OCI-LY7 (cell line): Measurements from ENCODE around the gene DET1. TPM values are rescaled to one million over a fixed set of nuclear protein-coding genes. Genes with fewer than 3 reads are reported as not detected.

Experiments used
- BruUV-seq: library from RNA; stranded (reverse); fragments of 400-500 nt; replicated peaks from 2 replicates; lab custom pipeline; 2021; lab: Mats Ljungman, UMichigan
- CTCF ChIA-PET: fragments of 300-600 bp; sonication (Branson Sonifier 250); formaldehyde crosslinking; loops from one replicate; lab custom pipeline; 2022; ENCODE audit warnings: antibody characterized with exemption; ENCODE audit not compliant: unreplicated experiment; lab: Charles Lee
- POLR2A ChIA-PET: fragments of 300-600 bp; sonication (Branson Sonifier 250); formaldehyde crosslinking; loops from one replicate; lab custom pipeline; 2022; ENCODE audit warnings: antibody characterized with exemption; lab: Charles Lee
- DNase-seq: peaks from one replicate; pipeline ENCODE4 v3.0.0-alpha.2; 2015; ENCODE audit warnings: low spot score
- H2AFZ ChIP-seq: fragments of 200-600 bp; sonication (generic), shearing (Covaris generic); 2 replicates; pipeline ENCODE4 v1.6.1; 2014; ENCODE audit warnings: mild to moderate bottlenecking, antibody characterized with exemption, low read length, moderate library complexity
- H3K27ac ChIP-seq: fragments of 200-600 bp; sonication (generic); 2 replicates; pipeline ENCODE4 v1.5.1; 2014; ENCODE audit warnings: mixed run types, low read depth, mild to moderate bottlenecking, moderate library complexity, low read length, inconsistent platforms; ENCODE audit not compliant: poor library complexity, severe bottlenecking
- H3K36me3 ChIP-seq: fragments of 200-600 bp; sonication (generic); 2 replicates; pipeline ENCODE4 v1.6.1; 2014; ENCODE audit warnings: mild to moderate bottlenecking, antibody characterized with exemption, low read length, moderate library complexity, mixed read lengths; ENCODE audit not compliant: insufficient read depth
- H3K4me1 ChIP-seq: fragments of 200-600 bp; sonication (generic); 2 replicates; pipeline ENCODE4 v1.5.1; 2014; ENCODE audit warnings: mild to moderate bottlenecking, low read length; ENCODE audit not compliant: insufficient read depth, poor library complexity, severe bottlenecking
- H3K4me2 ChIP-seq: fragments of 200-600 bp; sonication (generic); 2 replicates; pipeline ENCODE4 v1.6.1; 2014; ENCODE audit warnings: mild to moderate bottlenecking, low read length
- H3K4me3 ChIP-seq: fragments of 200-600 bp; sonication (generic); 2 replicates; pipeline ENCODE4 v1.5.1; 2014; ENCODE audit warnings: mild to moderate bottlenecking, low read depth, low read length; ENCODE audit not compliant: poor library complexity, severe bottlenecking
- H3K79me2 ChIP-seq: fragments of 200-600 bp; sonication (generic); 2 replicates; pipeline ENCODE4 v1.6.1; 2016; ENCODE audit warnings: low read depth, mild to moderate bottlenecking, low read length, moderate library complexity, mixed read lengths; ENCODE audit not compliant: insufficient read depth
- H3K9me2 ChIP-seq: fragments of 200-600 bp; sonication (generic); 2 replicates; pipeline ENCODE4 v1.6.1; 2016; ENCODE audit warnings: mild to moderate bottlenecking, low read length, mixed read lengths; ENCODE audit not compliant: insufficient read depth
- H3K9me3 ChIP-seq: fragments of 200-600 bp; sonication (generic); 2 replicates; pipeline ENCODE4 v1.6.1; 2014; ENCODE audit warnings: mild to moderate bottlenecking, mixed run types, low read length, mixed read lengths
- H4K20me1 ChIP-seq: fragments of 200-600 bp; sonication (generic); 2 replicates; pipeline ENCODE4 v1.6.1; 2014; ENCODE audit warnings: mild to moderate bottlenecking, antibody characterized with exemption, low read length, moderate library complexity, mixed read lengths; ENCODE audit not compliant: insufficient read depth
- EZH2phosphoT487 ChIP-seq: fragments of 200-600 bp; sonication (generic); IDR thresholded peaks from 2 replicates; pipeline ENCODE4 v1.6.1; 2018; ENCODE audit warnings: low read depth, borderline replicate concordance, mild to moderate bottlenecking, mixed run types, antibody characterized with exemption, low read length, moderate library complexity, mixed read lengths
- intact Hi-C: fragments of 100-400 bp; cut with micrococcal nuclease; formaldehyde crosslinking; loops from one replicate; pipeline ENCODE4 v1.10.0; 2022; ENCODE audit not compliant: unreplicated experiment
- small RNA-seq: library from RNA; depleted of rRNA; stranded (forward); fragments of <200 nt; gene quantifications from one replicate; pipeline ENCODE3, GENCODE V24; 2014
- total RNA-seq, 2 experiments: library from RNA; depleted of rRNA in 1 of 2; stranded (reverse); fragments of >200 nt in 1 of 2; shearing (Covaris generic) in 1 of 2; gene quantifications; 2 replicates each; pipeline ENCODE4 v1.2.3, GENCODE V29; 2014 to 2022
- TF ChIP-seq, protein P1 (sequence below): fragments of 200-600 bp; sonication (generic); conservative IDR thresholded peaks from 2 replicates; pipeline ENCODE4 v1.5.1; 2014; ENCODE audit warnings: mild to moderate bottlenecking, antibody characterized with exemption, low read length, moderate library complexity, mixed read lengths

Gene DET1
- total RNA-seq, 2 experiments from 2014 or later, result 9.7 to 9.8 TPM

DNA sequence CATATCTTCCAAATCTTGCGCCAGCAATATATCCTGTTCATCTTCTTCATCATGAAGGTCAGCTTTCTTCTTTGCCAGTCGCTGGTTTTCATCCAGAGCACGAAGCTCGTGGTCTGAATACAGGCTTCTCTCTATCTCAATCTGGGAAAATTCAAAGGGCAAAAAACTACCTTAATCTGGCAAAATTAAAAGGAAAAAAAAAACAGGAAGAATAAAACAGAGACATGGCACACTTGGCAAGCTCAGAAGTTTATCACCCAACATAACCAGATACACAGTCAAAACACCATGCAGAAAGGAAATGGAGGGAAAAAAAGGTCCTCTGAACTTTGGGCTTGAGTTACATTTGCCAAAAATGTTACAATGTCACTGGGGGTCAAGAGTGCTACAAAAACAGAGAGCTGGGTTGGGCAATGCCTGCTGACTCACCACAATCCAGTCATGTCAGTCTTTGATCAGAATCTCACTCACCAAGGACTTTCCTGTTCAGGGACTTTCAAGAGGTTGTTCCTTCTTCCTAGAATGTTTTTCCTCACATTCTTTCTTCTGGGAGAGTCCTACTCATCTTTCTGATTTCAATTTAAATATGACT is 80.8 kb downstream of the DET1 start:
- Histone ChIP-seq H3K4me1 (peaks cover 30% of the 10 kb centered on the region), H4K20me1 (peaks cover 8% of the 10 kb centered on the region; the same call in 1 of the 2 replicates), H3K36me3 (peaks cover 70% of the 10 kb centered on the region), H2AFZ (no peak overlapping the region), H3K4me3 (peak overlapping the region; percentile 93), H3K79me2 (peaks cover 41% of the 10 kb centered on the region), H3K9me3 (no peaks in the 10 kb centered on the region), H3K27ac (no peak overlapping the region), H3K4me2 (peak overlapping the region; percentile 84), H3K9me2 (no peaks in the 10 kb centered on the region)
- TF ChIP-seq, protein P1, sequence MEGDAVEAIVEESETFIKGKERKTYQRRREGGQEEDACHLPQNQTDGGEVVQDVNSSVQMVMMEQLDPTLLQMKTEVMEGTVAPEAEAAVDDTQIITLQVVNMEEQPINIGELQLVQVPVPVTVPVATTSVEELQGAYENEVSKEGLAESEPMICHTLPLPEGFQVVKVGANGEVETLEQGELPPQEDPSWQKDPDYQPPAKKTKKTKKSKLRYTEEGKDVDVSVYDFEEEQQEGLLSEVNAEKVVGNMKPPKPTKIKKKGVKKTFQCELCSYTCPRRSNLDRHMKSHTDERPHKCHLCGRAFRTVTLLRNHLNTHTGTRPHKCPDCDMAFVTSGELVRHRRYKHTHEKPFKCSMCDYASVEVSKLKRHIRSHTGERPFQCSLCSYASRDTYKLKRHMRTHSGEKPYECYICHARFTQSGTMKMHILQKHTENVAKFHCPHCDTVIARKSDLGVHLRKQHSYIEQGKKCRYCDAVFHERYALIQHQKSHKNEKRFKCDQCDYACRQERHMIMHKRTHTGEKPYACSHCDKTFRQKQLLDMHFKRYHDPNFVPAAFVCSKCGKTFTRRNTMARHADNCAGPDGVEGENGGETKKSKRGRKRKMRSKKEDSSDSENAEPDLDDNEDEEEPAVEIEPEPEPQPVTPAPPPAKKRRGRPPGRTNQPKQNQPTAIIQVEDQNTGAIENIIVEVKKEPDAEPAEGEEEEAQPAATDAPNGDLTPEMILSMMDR, result no peak
- TF ChIP-seq EZH2phosphoT487, result no peak
- POLR2A ChIA-PET, result interaction anchor here (0.5 to 1.4 kb wide), 3 partner anchors 27 to 252 kb away, joined by 3 to 4 read pairs (median 3); no protein-coding TSS in a partner anchor
- no peak for DNase-seq
- no TSS peak for BruUV-seq
- CTCF ChIA-PET, result no interaction called here
- intact Hi-C loops, result loop anchor here (2.0 to 5.0 kb wide), 4 partner anchors 65 to 197 kb away; partner anchors contain the start of genes AEN and DET1

DNA sequence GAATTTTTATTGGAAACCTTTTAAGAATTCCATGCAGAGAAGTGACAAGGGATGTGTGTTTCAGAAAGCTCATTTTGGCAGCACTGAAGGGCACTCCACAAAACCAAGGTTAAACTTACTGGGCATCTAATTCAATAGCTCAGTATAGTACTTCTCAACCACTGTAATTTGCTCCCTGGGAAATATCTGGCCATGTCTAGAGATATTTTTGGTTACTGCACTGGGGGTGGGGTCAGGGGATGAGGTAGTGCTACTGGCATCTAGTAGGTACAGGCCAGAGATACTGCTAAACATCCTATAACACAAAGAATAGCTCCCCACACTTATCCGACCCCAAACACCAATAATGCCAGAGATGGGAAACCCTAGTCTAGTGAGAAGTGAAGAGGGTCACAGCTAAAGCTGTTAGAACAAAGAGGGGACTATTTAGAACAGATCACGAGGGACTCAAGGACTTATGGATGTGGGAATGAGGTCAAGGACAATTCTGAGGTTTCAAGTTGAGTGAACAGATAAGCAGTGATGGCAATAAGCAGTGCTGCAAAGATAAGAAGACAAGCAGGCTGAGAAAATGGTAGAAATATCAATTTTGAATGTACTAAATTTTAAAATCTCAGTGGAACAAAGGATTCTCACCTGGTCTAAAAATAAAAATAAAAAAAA is 82.5 kb downstream of the DET1 start:
- BruUV-seq, result no TSS peak
- Histone ChIP-seq H2AFZ (no peak overlapping the region), H3K4me2 (no peak overlapping the region), H3K27ac (no peak overlapping the region), H3K9me2 (no peaks in the 10 kb centered on the region), H3K9me3 (no peaks in the 10 kb centered on the region), H3K36me3 (peaks cover 71% of the 10 kb centered on the region), H4K20me1 (peaks cover 8% of the 10 kb centered on the region; the same call in 1 of the 2 replicates), H3K4me3 (no peak overlapping the region), H3K79me2 (peaks cover 33% of the 10 kb centered on the region), H3K4me1 (peaks cover 20% of the 10 kb centered on the region)
- TF ChIP-seq, protein P1, result no peak
- no peak for TF ChIP-seq EZH2phosphoT487
- ChIA-PET POLR2A (no interaction called here), CTCF (no interaction called here)
- intact Hi-C loops, result no loop called here
- no peak for DNase-seq

Small RNA genes within 50 kb of the gene (small RNA-seq; reads per million reads assigned to genes)
- not detected for gene AC013489.2

Other genes starting within 250 kb of the DET1 start
- 30.4 and 32.4 TPM in 2 replicates for gene MRPL46, start 79.3 kb downstream of the DET1 start, total RNA-seq (2014; rRNA removed; shearing (Covaris generic))
- gene MRPL46, start 79.3 kb downstream of the DET1 start, total RNA-seq (2022), result 32.3 and 37.2 TPM in 2 replicates
- 49.8 and 61.6 TPM in 2 replicates for gene MRPS11, start 79.0 kb downstream of the DET1 start, total RNA-seq (2014; rRNA removed; shearing (Covaris generic))
- gene MRPS11, start 79.0 kb downstream of the DET1 start, total RNA-seq (2022), result 82.6 and 84.0 TPM in 2 replicates
- 55.9 and 66.6 TPM in 2 replicates for gene AEN, start 74.7 kb upstream of the DET1 start, total RNA-seq (2014; rRNA removed; shearing (Covaris generic))
- 41.7 and 43.1 TPM in 2 replicates for gene AEN, start 74.7 kb upstream of the DET1 start, total RNA-seq (2022)
- gene ISG20, start 92.3 kb upstream of the DET1 start, total RNA-seq (2014; rRNA removed; shearing (Covaris generic)), result 345 and 502 TPM in 2 replicates
- 244 and 310 TPM in 2 replicates for gene ISG20, start 92.3 kb upstream of the DET1 start, total RNA-seq (2022)